H9 (cell line): ENCODE data around the gene LDB2. TPM values are rescaled to one million over a fixed set of nuclear protein-coding genes. Genes with fewer than 3 reads are reported as not detected.

Experiments used
- DNase-seq: peaks from one replicate; pipeline ENCODE4 v3.0.0-alpha.2; 2017
- H2AFZ ChIP-seq: one replicate; pipeline ENCODE4 v1.6.1; 2013; ENCODE audit warnings: mild to moderate bottlenecking, low read length, control low read depth, moderate library complexity
- H2AK5ac ChIP-seq: 2 replicates; pipeline ENCODE4 v1.6.1; 2013; ENCODE audit warnings: low read length, control low read depth, mixed read lengths; ENCODE audit not compliant: insufficient read length
- H2BK120ac ChIP-seq: one replicate; pipeline ENCODE4 v1.6.1; 2013; ENCODE audit warnings: low read depth, mild to moderate bottlenecking, low read length, control low read depth, inconsistent platforms; ENCODE audit not compliant: poor library complexity, severe bottlenecking
- H2BK12ac ChIP-seq: 2 replicates; pipeline ENCODE4 v1.6.1; 2013; ENCODE audit warnings: low read length, control low read depth, mixed read lengths, low read depth; ENCODE audit not compliant: insufficient read length
- H2BK15ac ChIP-seq: 2 replicates; pipeline ENCODE4 v1.6.1; 2013; ENCODE audit warnings: low read depth, low read length, control low read depth
- H2BK20ac ChIP-seq: one replicate; pipeline ENCODE4 v1.6.1; 2013; ENCODE audit warnings: low read depth, mild to moderate bottlenecking, low read length, control low read depth, inconsistent platforms; ENCODE audit not compliant: poor library complexity, severe bottlenecking
- H2BK5ac ChIP-seq: 2 replicates; pipeline ENCODE4 v1.6.1; 2013; ENCODE audit warnings: low read length, control low read depth, mixed read lengths; ENCODE audit not compliant: insufficient read length
- H3K14ac ChIP-seq: 2 replicates; pipeline ENCODE4 v1.6.1; 2013; ENCODE audit warnings: low read length, control low read depth; ENCODE audit not compliant: insufficient read depth
- H3K18ac ChIP-seq: 2 replicates; pipeline ENCODE4 v1.6.1; 2013; ENCODE audit warnings: low read depth, mild to moderate bottlenecking, mixed read lengths, low read length, control low read depth; ENCODE audit not compliant: insufficient read length
- H3K23ac ChIP-seq: 2 replicates; pipeline ENCODE4 v1.6.1; 2013; ENCODE audit warnings: low read length, control low read depth, mixed read lengths, low read depth; ENCODE audit not compliant: insufficient read length
- H3K23me2 ChIP-seq: 2 replicates; pipeline ENCODE4 v1.6.1; 2013; ENCODE audit warnings: low read depth, mild to moderate bottlenecking, mixed read lengths, low read length, control low read depth; ENCODE audit not compliant: insufficient read length, poor library complexity, severe bottlenecking
- H3K27ac ChIP-seq: 2 replicates; pipeline ENCODE4 v1.5.1; 2013; ENCODE audit warnings: low read length, control low read depth, mixed read lengths, low read depth; ENCODE audit not compliant: insufficient read length
- H3K27me3 ChIP-seq: 2 replicates; pipeline ENCODE4 v1.6.1; 2013; ENCODE audit warnings: low read length, control low read depth, inconsistent platforms; ENCODE audit not compliant: insufficient read depth
- H3K4ac ChIP-seq: 2 replicates; pipeline ENCODE4 v1.6.1; 2013; ENCODE audit warnings: low read depth, mild to moderate bottlenecking, control low read depth, inconsistent platforms, low read length, moderate library complexity
- H3K4me1 ChIP-seq: 2 replicates; pipeline ENCODE4 v1.6.1; 2013; ENCODE audit warnings: low read length, control low read depth, inconsistent platforms; ENCODE audit not compliant: insufficient read depth
- H3K4me2 ChIP-seq: 2 replicates; pipeline ENCODE4 v1.6.1; 2013; ENCODE audit warnings: low read length, control low read depth, mixed read lengths; ENCODE audit not compliant: insufficient read length, insufficient read depth
- H3K56ac ChIP-seq: 2 replicates; pipeline ENCODE4 v1.6.1; 2013; ENCODE audit warnings: low read depth, mild to moderate bottlenecking, mixed read lengths, low read length, control low read depth; ENCODE audit not compliant: insufficient read length
- H3K79me1 ChIP-seq: 2 replicates; pipeline ENCODE4 v1.6.1; 2013; ENCODE audit warnings: low read depth, mild to moderate bottlenecking, moderate library complexity, low read length, control low read depth, inconsistent platforms; ENCODE audit not compliant: insufficient read depth, poor library complexity, severe bottlenecking
- H3K79me2 ChIP-seq: 2 replicates; pipeline ENCODE4 v1.6.1; 2013; ENCODE audit warnings: low read length, control low read depth, inconsistent platforms; ENCODE audit not compliant: insufficient read depth
- H3K9ac ChIP-seq: 2 replicates; pipeline ENCODE4 v1.6.1; 2013; ENCODE audit warnings: low read length, control low read depth, mixed read lengths; ENCODE audit not compliant: insufficient read length; ENCODE audit errors: extremely low read depth
- H3K9me3 ChIP-seq: one replicate; pipeline ENCODE4 v1.6.1; 2013; ENCODE audit warnings: low read depth, low read length, inconsistent platforms; ENCODE audit not compliant: control insufficient read depth
- H3T11ph ChIP-seq: one replicate; pipeline ENCODE4 v1.6.1; 2013; ENCODE audit warnings: mild to moderate bottlenecking, low read length, control low read depth, inconsistent platforms
- H4K20me1 ChIP-seq: one replicate; pipeline ENCODE4 v1.6.1; 2013; ENCODE audit not compliant: control insufficient read depth, insufficient read length, insufficient read depth
- H4K5ac ChIP-seq: 2 replicates; pipeline ENCODE4 v1.6.1; 2013; ENCODE audit warnings: low read depth, mild to moderate bottlenecking, mixed read lengths, low read length, control low read depth; ENCODE audit not compliant: insufficient read length
- H4K8ac ChIP-seq: replicated peaks from 2 replicates; pipeline ENCODE4 v1.6.1; 2013; ENCODE audit warnings: low read length, control low read depth, mixed read lengths, low read depth; ENCODE audit not compliant: insufficient read length
- H4K91ac ChIP-seq: 2 replicates; pipeline ENCODE4 v1.6.1; 2013; ENCODE audit warnings: low read depth, mild to moderate bottlenecking, moderate library complexity, mixed read lengths, low read length, control low read depth; ENCODE audit not compliant: insufficient read length
- H3K27ac Mint-ChIP-seq, 3 experiments: 2 replicates in 2 of 3; 3 replicates in 1 of 3; pipeline ENCODE4 v1.8.0; 2020 to 2021; ENCODE audit warnings: mixed read lengths in 3 of 3, mild to moderate bottlenecking in 1 of 3, moderate library complexity in 1 of 3
- H3K27me3 Mint-ChIP-seq: 2 replicates; pipeline ENCODE4 v1.8.0; 2021; ENCODE audit warnings: low read depth, mild to moderate bottlenecking, moderate library complexity, mixed read lengths
- H3K36me3 Mint-ChIP-seq, 3 experiments: 2 replicates in 2 of 3; 3 replicates in 1 of 3; pipeline ENCODE4 v1.8.0; 2020 to 2021; ENCODE audit warnings: low read depth in 3 of 3, mixed read lengths in 3 of 3; ENCODE audit not compliant: insufficient read depth in 1 of 3
- H3K4me1 Mint-ChIP-seq, 2 experiments: 2 replicates each; pipeline ENCODE4 v1.8.0; 2020; ENCODE audit warnings: mixed read lengths in 2 of 2
- H3K4me3 Mint-ChIP-seq, 2 experiments: 2 replicates in 1 of 2; 3 replicates in 1 of 2; pipeline ENCODE4 v1.8.0; 2020 to 2021; ENCODE audit warnings: mild to moderate bottlenecking in 2 of 2, mixed read lengths in 2 of 2, moderate library complexity in 1 of 2
- H3K9me3 Mint-ChIP-seq, 2 experiments: 2 replicates in 1 of 2; 3 replicates in 1 of 2; pipeline ENCODE4 v1.8.0; 2020; ENCODE audit warnings: mild to moderate bottlenecking in 2 of 2, mixed read lengths in 2 of 2, moderate library complexity in 1 of 2
- CTCF ChIP-seq: fragments of 200-600 bp; sonication (generic); conservative IDR thresholded peaks from 3 replicates; pipeline ENCODE4 v1.8.0; 2021; ENCODE audit warnings: antibody characterized with exemption, mild to moderate bottlenecking
- whole genome bisulfite sequencing: extraction: QIAGEN DNeasy Blood & Tissue Kit; methylation state at CpG from one replicate; pipeline ENCODE4 v1.1.7; 2013; ENCODE audit warnings: missing lambda C conversion rate, low lambda C conversion rate, mixed read lengths; ENCODE audit not compliant: insufficient read length; ENCODE audit errors: extremely low coverage; 5-methylcytosine and 5-hydroxymethylcytosine counted together
- total RNA-seq: library from RNA; stranded (reverse); gene quantifications from 2 replicates; pipeline ENCODE4 v1.2.1, GENCODE V29; 2021

Gene LDB2
- total RNA-seq, 1 experiment from 2014 or later, result 22.5 TPM

DNA sequence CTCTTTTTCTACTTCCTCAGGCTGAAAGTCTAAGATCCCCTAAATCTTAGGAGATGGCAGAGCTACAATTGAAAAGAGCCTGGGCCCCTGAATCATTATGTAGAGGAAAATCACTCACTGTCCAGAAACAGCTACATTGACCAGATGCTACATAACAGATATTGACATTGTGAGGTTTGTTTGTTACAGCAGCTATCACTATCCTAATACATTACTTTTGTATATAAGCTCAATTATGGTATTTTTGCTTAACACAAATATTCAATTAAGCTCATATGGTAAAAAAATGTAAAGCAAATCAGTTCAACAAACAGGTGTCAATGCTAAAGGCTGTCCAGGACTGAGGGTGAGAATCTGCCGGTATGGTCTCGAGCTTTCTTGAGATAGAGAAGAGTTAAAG is 89.4 kb downstream of the LDB2 start:
- no peak overlapping the region for H3K23ac ChIP-seq
- no peak overlapping the region for H4K8ac ChIP-seq
- no peaks in the 10 kb centered on the region for H3K79me2 ChIP-seq
- no peak overlapping the region for H3K56ac ChIP-seq
- DNase-seq, result no peak
- no peaks in the 10 kb centered on the region for H3K4me1 ChIP-seq
- no peak overlapping the region for H3T11ph ChIP-seq
- H3K27ac ChIP-seq, result no peak overlapping the region
- no peak overlapping the region for H4K91ac ChIP-seq
- no peaks in the 10 kb centered on the region for H3K9me3 ChIP-seq
- Mint-ChIP-seq H3K9me3 (peaks cover 8 to 19% of the 10 kb centered on the region in 2 experiments), H3K27ac (no peak overlapping the region), H3K36me3 (peaks cover 9 to 39% (median 27%) of the 10 kb centered on the region in 3 experiments), H3K4me1 (peaks cover 11% of the 10 kb centered on the region in 2 experiments; a peak in 3 of 4 replicates), H3K27me3 (no peaks in the 10 kb centered on the region), H3K4me3 (no peak overlapping the region)
- TF ChIP-seq CTCF, result no peak
- no peak overlapping the region for H3K18ac ChIP-seq
- no peak overlapping the region for H2AFZ ChIP-seq
- no peak overlapping the region for H2BK120ac ChIP-seq
- H3K9ac ChIP-seq, result no peak overlapping the region
- no peaks in the 10 kb centered on the region for H4K20me1 ChIP-seq
- no peak overlapping the region for H2BK15ac ChIP-seq
- no peaks in the 10 kb centered on the region for H3K23me2 ChIP-seq
- H3K4ac ChIP-seq, result no peak overlapping the region
- H3K27me3 ChIP-seq, result no peaks in the 10 kb centered on the region
- H2BK20ac ChIP-seq, result no peak overlapping the region
- no CpG with 5 or more reads among the region's 2 CpGs for WGBS
- H2AK5ac ChIP-seq, result no peak overlapping the region
- H2BK12ac ChIP-seq, result no peak overlapping the region
- no peak overlapping the region for H2BK5ac ChIP-seq
- H3K79me1 ChIP-seq, result no peaks in the 10 kb centered on the region
- no peak overlapping the region for H4K5ac ChIP-seq
- no peak overlapping the region for H3K4me2 ChIP-seq
- no peak overlapping the region for H3K14ac ChIP-seq
